ENCODE results near the gene PTPRN2. TPM values are rescaled to one million over a fixed set of nuclear protein-coding genes. Genes with fewer than 3 reads are reported as not detected.

PTPRN2 gene
- polyA plus RNA-seq, 6 donors from 2014 or later = 1.4 to 4.6 (median 3.8) TPM

DNA sequence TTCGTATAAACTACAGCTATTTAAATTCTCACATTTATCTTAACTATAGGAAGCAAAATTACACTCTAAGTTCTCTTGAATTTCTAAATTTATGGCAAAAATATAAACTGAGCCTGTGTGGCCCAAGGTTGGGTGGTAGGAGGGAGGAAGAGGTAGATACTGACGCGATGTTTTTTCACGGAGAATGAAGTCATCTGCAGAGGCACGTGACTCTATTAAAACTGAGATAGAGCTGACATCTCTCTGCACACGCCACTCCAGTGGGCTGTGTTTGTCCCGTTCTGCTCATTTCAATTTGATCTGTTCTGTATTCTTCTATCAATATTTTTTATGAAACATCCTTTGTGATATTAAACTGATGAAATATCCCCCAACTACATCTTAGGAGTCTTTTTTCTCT, 964.1 kb downstream of the PTPRN2 start:
- Mint-ChIP-seq H3K9me3 (peaks cover 0 to 10% (median 2%) of the 10 kb centered on the region in 7 donors), H3K4me3 (no peak overlapping the region), H3K27me3 (peaks cover 15 to 48% (median 26%) of the 10 kb centered on the region in 3 donors), H3K4me1 (peaks cover 0 to 4% (median 0%) of the 10 kb centered on the region in 3 donors), H3K36me3 (no peaks in the 10 kb centered on the region), H3K27ac (no peak overlapping the region)
- no peak for DNase-seq
- no peak for ATAC-seq (ENCODE audit: low read depth in 2 of 2)

DNA sequence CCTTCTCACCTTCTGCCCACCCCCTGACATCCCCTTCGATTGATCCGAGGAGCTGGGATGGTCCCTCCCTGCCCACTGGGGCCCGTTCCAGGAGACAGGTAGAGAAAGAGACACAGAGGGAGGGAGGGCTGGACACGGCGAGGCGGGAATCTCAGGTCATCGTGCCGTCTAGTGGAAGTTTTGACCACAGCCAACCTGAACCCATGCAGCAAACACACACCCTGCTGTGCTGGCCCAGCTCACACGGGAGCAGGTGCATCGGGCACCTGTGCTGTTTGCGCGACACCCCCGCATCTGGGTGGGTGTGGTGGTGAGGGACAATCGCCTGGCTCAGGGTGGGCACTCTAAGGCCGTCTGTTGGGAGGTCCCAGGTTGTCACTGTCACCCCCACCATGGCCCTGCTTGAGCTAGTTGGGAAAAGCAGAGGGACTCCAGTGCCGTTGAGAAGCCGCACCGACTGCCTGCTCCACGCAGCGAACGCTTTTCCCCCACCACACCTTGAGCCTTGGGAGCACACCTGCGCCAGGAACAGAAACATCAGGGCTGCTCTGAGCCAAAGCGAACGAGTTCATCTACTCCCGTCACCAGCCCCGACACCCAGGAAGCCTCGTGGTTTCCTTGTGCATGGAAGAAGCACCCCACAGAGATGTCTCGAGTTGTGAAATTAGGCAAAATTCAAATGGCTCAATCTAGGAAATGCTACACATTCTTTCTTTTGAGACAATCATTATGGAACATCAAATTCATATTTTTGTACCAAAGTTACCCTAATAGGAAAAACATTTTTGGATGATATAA, 965.0 kb downstream of the PTPRN2 start:
- Mint-ChIP-seq H3K9me3 (peaks cover 0 to 8% (median 3%) of the 10 kb centered on the region in 7 donors), H3K27ac (no peak overlapping the region), H3K36me3 (no peaks in the 10 kb centered on the region), H3K27me3 (peaks cover 15 to 39% (median 16%) of the 10 kb centered on the region in 3 donors), H3K4me1 (peaks cover 0 to 4% (median 0%) of the 10 kb centered on the region in 3 donors), H3K4me3 (no peak overlapping the region)
- ATAC-seq (ENCODE audit: low read depth in 2 of 2) = no peak
- no peak for DNase-seq

DNA sequence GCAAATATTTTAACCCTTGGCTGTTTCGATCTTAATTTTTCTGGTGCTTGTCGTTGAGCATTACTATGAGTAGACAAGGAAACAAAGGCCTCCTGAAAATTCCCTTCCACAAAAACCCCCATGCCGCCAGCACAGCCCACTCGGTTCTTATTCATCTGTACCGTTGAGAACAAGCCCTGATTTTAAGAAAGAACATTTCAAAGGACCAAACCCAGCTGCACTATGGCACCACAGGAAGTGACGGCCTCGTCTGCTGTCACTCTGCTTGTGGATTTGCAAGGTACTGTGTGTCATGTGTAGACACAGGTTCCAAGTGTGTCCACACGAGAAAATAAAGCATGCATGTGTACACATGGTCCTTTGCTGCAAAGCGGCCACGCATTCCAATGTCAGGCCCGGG, 965.6 kb downstream of the PTPRN2 start:
- DNase-seq = no peak

DNA sequence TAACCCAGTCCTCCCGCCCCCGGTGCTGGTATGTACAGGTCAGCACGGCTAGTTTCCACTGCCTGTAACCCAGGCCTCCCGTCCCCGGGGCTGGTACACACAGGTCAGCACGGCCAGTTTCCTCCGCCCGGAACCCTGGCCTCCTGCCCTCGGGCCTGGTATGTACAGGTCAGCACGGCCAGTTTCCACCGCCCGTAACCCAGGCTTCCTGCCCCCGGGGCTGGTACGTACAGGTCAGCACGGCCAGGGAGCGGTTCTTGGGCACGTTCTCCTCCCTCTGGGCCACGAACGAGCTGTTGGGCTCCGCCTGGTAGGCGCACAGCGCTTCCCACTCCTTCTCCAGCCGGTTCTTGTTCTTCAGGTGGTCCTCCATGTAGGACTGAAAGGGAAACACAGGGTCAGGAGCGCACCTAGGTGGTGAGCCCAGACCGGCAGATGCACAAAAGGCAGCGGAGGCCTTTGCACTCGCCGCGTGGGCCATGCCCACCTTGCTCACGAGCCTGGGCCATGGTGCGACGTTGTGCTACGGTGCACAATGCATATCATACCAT, 966.4 kb downstream of the PTPRN2 start:
- H3K4me3 Mint-ChIP-seq = no peak overlapping the region
- no peak for ATAC-seq (ENCODE audit: low read depth in 2 of 2)
- H3K27ac Mint-ChIP-seq = no peak overlapping the region
- peaks cover 0 to 8% (median 4%) of the 10 kb centered on the region in 7 donors for H3K9me3 Mint-ChIP-seq
- peaks cover 2 to 29% (median 8%) of the 10 kb centered on the region in 3 donors for H3K27me3 Mint-ChIP-seq
- no peaks in the 10 kb centered on the region for H3K36me3 Mint-ChIP-seq
- peaks cover 0 to 1% (median 0%) of the 10 kb centered on the region in 3 donors for H3K4me1 Mint-ChIP-seq
- DNase-seq = no peak

More for the DNA sequence above, 965.6 kb downstream of the PTPRN2 start:
- H3K4me1 Mint-ChIP-seq = peaks cover 0 to 4% (median 0%) of the 10 kb centered on the region in 3 donors
- H3K4me3 Mint-ChIP-seq = no peak overlapping the region
- H3K36me3 Mint-ChIP-seq = no peaks in the 10 kb centered on the region
- peaks cover 0 to 8% (median 3%) of the 10 kb centered on the region in 7 donors for H3K9me3 Mint-ChIP-seq
- ATAC-seq (ENCODE audit: low read depth in 2 of 2) = no peak
- no peak overlapping the region for H3K27ac Mint-ChIP-seq
- H3K27me3 Mint-ChIP-seq = peaks cover 10 to 36% (median 15%) of the 10 kb centered on the region in 3 donors

DNA sequence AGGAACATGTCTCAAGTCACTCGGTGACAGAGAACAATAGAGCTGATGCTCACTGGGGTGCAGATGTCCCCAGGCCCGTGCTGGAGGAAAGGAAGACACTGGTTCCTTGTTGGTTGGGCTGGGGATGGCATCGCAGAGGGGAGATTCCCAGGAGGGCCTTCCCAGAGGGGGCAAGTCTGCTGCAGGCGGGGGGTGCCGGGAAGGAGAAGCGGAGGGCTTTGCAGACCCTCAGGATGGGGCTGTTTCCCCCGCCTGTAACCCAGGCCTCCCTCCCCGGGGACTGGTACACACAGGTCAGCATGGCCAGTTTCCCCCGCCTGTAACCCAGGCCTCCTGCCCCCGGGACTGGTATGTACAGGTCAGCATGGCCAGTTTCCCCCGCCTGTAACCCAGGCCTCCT, 967.0 kb downstream of the PTPRN2 start:
- no peaks in the 10 kb centered on the region for H3K36me3 Mint-ChIP-seq
- no peak overlapping the region for H3K27ac Mint-ChIP-seq
- peaks cover 0 to 26% (median 6%) of the 10 kb centered on the region in 3 donors for H3K27me3 Mint-ChIP-seq
- peaks cover 0 to 11% (median 4%) of the 10 kb centered on the region in 7 donors for H3K9me3 Mint-ChIP-seq
- H3K4me3 Mint-ChIP-seq = no peak overlapping the region
- ATAC-seq (ENCODE audit: low read depth in 2 of 2) (no peak), DNase-seq (no peak)
- no peaks in the 10 kb centered on the region for H3K4me1 Mint-ChIP-seq

DNA sequence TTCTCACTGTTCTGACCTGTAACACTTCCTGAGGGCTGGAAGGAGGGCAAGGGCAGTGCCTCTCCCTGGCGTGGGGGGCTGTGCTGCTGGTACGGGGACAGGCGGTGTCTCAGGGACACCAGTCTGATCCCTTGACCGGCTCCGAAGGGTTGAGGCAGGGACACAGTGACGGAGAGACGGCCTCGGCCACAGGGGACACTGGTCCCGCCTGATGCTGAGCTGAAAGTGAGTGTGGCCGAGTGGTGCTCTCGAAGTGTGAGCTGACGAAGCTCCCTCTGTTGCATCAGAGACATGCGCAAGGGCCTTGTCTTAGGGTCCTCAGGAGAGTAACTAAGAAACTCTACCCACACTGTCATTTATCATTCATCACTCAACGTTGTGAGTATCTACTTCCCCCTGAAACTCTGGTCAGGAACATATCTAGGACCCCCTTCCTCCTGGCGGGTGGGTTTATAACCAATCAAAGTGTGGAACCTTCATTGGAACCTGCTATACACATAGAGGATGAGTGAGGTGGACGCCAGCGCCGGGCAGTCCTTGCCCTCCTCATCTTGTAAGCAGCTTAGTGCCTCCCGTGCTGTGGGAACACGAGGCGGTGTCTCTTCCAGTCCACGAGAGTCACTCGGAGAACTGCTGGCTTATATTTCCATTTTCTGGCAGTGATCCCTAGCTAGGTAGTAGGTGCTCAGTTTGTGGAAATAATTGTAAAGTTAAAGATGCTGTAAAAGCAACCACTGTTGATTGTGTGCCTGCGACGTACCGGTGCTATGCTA, 967.7 kb downstream of the PTPRN2 start:
- no peak for DNase-seq
- peak overlapping the region in 1 of 6 donors; percentile 57 for H3K27ac Mint-ChIP-seq
- H3K27me3 Mint-ChIP-seq = peaks cover 0 to 26% (median 6%) of the 10 kb centered on the region in 3 donors
- H3K9me3 Mint-ChIP-seq = peaks cover 0 to 11% (median 4%) of the 10 kb centered on the region in 7 donors
- H3K4me1 Mint-ChIP-seq = peaks cover 0 to 2% (median 0%) of the 10 kb centered on the region in 3 donors
- no peaks in the 10 kb centered on the region for H3K36me3 Mint-ChIP-seq
- ATAC-seq (ENCODE audit: low read depth in 2 of 2) = no peak
- no peak overlapping the region for H3K4me3 Mint-ChIP-seq

DNA sequence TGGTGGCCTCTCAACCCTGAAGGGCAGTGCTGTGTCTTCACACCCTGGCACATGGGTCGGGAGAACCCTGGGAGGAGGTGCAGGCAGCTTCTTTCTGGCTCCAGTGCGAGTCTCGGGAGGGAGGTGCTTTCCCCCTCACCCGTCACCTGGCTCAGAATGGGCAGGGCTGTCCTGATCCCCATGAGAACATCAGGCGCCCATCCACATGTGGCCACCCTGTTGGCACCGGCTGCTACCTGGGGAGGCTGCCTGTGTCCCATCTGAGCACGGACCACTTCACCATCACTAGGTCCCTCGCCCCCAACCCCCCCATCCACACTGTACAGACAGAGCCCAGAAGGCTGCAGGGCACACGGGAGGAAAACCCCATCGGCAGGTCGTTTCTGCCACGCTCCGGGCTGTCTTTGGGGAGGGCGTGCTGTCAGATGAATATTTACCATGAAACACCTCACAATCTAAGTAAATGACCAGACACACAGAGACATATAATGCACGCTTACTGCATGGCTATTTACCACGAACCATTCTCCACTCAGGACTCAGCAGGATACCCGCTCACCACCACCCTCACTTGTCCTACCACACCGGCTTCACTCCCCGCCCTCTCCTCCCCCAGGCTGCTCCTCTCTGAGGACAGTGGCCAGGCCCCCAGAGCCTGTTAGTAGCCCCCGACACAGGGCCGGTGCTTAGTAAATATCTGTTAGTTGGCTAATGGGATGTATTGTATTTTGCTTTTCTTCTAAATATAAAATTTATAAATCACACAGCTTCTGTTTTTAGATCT, 968.6 kb downstream of the PTPRN2 start:
- Mint-ChIP-seq H3K27ac (no peak overlapping the region), H3K36me3 (no peaks in the 10 kb centered on the region), H3K4me1 (peaks cover 0 to 9% (median 4%) of the 10 kb centered on the region in 3 donors), H3K4me3 (no peak overlapping the region), H3K27me3 (peaks cover 0 to 24% (median 6%) of the 10 kb centered on the region in 3 donors), H3K9me3 (peaks cover 0 to 11% (median 2%) of the 10 kb centered on the region in 7 donors)
- ATAC-seq (ENCODE audit: low read depth in 2 of 2) = no peak
- no peak for DNase-seq

DNA sequence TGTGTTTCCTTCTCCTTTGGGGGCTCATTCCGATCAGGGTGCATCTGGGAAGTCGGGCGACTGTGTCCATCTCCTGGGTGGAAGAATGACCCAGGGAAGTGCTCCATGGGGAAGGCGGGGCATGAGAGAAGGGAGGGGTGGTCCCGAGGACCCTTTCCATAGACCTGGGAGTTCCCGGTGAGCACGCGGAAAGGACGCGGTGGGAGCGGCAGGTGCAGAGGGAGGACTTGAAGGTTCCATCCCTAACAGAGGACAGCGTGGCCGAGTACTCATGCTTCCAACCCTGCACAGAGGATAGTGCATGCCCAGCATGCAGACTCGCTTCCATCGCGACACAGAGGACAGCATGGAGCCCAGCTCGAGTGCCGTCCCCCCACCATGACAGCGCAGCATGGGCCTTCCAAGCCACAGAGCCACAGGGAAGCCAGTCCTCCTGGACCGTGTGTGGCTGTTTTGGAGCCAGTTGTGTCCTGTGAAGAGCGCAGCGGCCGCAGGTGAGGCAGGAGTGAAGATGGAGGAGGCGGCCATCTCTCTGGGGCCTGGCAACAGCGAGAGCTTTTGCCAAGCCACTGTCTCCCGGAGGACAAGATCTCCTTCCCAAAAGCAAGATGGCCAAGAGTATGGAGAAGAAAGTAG, 969.4 kb downstream of the PTPRN2 start:
- peak overlapping the region in 1 of 6 donors; percentile 3 for H3K27ac Mint-ChIP-seq
- H3K27me3 Mint-ChIP-seq = peaks cover 0 to 18% (median 1%) of the 10 kb centered on the region in 3 donors
- no peaks in the 10 kb centered on the region for H3K36me3 Mint-ChIP-seq
- DNase-seq (no peak), ATAC-seq (ENCODE audit: low read depth in 2 of 2) (no peak)
- H3K4me1 Mint-ChIP-seq = peaks cover 0 to 12% (median 4%) of the 10 kb centered on the region in 3 donors
- H3K4me3 Mint-ChIP-seq = peak overlapping the region in 1 of 8 donors; percentile 60
- peaks cover 0 to 8% (median 3%) of the 10 kb centered on the region in 7 donors for H3K9me3 Mint-ChIP-seq

DNA sequence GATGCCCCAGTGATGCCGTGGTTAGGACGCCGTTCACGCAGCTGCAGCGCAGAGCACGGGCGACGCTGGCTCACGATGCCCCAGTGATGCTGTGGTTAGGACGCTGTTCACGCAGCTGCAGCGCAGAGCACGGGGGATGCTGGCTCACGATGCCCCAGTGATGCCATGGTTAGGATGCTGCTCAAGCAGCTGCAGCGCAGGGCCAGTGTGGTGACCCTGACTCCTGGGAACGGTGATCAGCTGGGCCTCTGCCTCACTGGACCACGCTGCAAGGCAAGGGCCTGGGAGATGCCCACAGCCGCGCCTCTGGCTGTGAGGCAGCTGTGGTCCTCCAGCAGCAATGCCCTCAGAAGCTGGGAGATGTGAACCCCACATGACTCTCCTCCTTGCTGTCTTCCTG, 970.2 kb downstream of the PTPRN2 start:
- H3K36me3 Mint-ChIP-seq = no peaks in the 10 kb centered on the region
- ATAC-seq (ENCODE audit: low read depth in 2 of 2) = no peak
- H3K4me1 Mint-ChIP-seq = peaks cover 3 to 13% (median 4%) of the 10 kb centered on the region in 3 donors
- no peak for DNase-seq
- no peak overlapping the region for H3K27ac Mint-ChIP-seq
- peaks cover 0 to 9% (median 3%) of the 10 kb centered on the region in 7 donors for H3K9me3 Mint-ChIP-seq
- peaks cover 0 to 16% (median 0%) of the 10 kb centered on the region in 3 donors for H3K27me3 Mint-ChIP-seq
- no peak overlapping the region for H3K4me3 Mint-ChIP-seq

DNA sequence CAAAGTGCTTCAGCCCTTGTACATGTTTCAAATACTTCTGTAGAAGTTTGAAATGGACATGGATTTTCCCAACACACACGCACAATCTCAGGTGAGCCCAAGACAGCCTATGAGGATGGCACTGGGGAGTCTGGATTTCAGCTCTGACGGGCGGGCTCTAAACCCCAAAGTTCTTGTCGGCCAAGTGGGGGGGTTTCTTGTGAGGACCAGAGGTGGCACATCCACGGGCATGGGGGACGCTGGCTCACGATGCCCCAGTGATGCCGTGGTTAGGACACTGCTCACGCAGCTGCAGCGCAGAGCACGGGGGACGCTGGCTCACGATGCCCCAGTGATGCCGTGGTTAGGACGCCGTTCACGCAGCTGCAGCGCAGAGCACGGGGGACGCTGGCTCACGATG, 970.7 kb downstream of the PTPRN2 start:
- no peaks in the 10 kb centered on the region for H3K36me3 Mint-ChIP-seq
- H3K27ac Mint-ChIP-seq = no peak overlapping the region
- DNase-seq (no peak), ATAC-seq (ENCODE audit: low read depth in 2 of 2) (no peak)
- no peak overlapping the region for H3K4me3 Mint-ChIP-seq
- peaks cover 0 to 11% (median 0%) of the 10 kb centered on the region in 3 donors for H3K27me3 Mint-ChIP-seq
- H3K4me1 Mint-ChIP-seq = peaks cover 4 to 17% (median 7%) of the 10 kb centered on the region in 3 donors
- peaks cover 0 to 11% (median 3%) of the 10 kb centered on the region in 7 donors for H3K9me3 Mint-ChIP-seq

DNA sequence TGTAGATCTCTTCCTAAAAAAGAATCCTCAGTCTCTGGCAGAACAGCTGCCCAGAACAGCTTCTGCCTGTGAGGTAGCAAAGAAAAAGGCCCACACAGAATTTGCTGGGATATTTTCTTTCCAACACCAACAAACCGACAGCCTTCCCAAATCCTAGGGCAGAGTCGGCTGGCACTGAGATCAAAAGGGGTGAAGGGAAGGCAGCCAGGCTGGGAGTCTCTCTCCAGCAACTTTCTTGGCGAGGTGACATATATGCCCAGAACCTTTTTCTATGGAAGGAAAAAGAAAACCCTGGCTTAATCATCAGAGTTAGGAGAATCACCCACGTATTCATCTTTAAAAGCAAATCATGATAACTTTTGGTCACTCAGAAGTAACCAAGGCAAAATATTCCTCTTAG, 971.2 kb downstream of the PTPRN2 start:
- Mint-ChIP-seq H3K9me3 (peaks cover 0 to 12% (median 3%) of the 10 kb centered on the region in 7 donors), H3K4me3 (no peak overlapping the region), H3K27ac (no peak overlapping the region), H3K4me1 (peaks cover 5 to 17% (median 7%) of the 10 kb centered on the region in 3 donors), H3K27me3 (peaks cover 0 to 8% (median 0%) of the 10 kb centered on the region in 3 donors), H3K36me3 (no peaks in the 10 kb centered on the region)
- DNase-seq (no peak), ATAC-seq (ENCODE audit: low read depth in 2 of 2) (no peak)

DNA sequence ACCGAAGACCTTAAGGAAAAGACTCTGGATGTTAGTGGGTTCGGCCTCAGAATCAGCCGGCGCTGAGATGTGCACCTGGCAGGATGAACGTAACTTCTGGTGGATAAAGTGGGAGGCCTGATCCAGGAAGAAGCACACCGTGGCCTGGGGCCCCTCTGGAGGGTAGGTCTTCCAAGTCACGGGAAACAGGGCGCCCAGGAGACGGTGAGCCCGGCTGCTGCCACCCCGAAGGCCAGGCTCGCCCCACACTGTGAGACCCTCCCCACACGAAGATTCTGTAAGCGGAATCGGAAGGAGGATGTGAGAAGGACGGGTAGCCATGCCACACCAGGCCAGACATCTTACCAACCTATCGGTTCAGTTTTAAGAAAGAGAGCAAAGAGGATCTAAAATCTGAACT, 971.8 kb downstream of the PTPRN2 start:
- ATAC-seq (ENCODE audit: low read depth in 2 of 2) = no peak
- Mint-ChIP-seq H3K4me1 (peaks cover 6 to 17% (median 7%) of the 10 kb centered on the region in 3 donors), H3K9me3 (peaks cover 0 to 12% (median 3%) of the 10 kb centered on the region in 7 donors), H3K27ac (peak overlapping the region in 1 of 6 donors; percentile 16), H3K27me3 (peaks cover 0 to 8% (median 0%) of the 10 kb centered on the region in 3 donors), H3K4me3 (peak overlapping the region in 1 of 8 donors; percentile 34), H3K36me3 (no peaks in the 10 kb centered on the region)
- no peak for DNase-seq
